ENCODE data around the gene SNX30.

SNX30 gene

GRCh38 chr9:112760821-112761220 lies 10.3 kb downstream of the SNX30 start:
- Histone ChIP-seq H3K9ac (ENCODE audit: low read depth, low read length) (no peak overlapping the region), H3K9me3 (ENCODE audit: control insufficient read depth, insufficient read depth, low read length) (no peaks in the 10 kb centered on the region), H3K4me1 (ENCODE audit: insufficient read depth, low read length) (peaks cover 8% of the 10 kb centered on the region; the same call in 1 of the 2 replicates), H3K36me3 (ENCODE audit: insufficient read depth, low read length) (no peaks in the 10 kb centered on the region)

GRCh38 chr9:112761912-112762655 lies 11.5 kb downstream of the SNX30 start:
- Histone ChIP-seq H3K9ac (ENCODE audit: low read depth, low read length) (no peak overlapping the region), H3K4me1 (ENCODE audit: insufficient read depth, low read length) (peaks cover 8% of the 10 kb centered on the region; the same call in 1 of the 2 replicates), H3K9me3 (ENCODE audit: control insufficient read depth, insufficient read depth, low read length) (no peaks in the 10 kb centered on the region), H3K36me3 (ENCODE audit: insufficient read depth, low read length) (no peaks in the 10 kb centered on the region)

GRCh38 chr9:112762726-112763518 lies 12.4 kb downstream of the SNX30 start:
- Histone ChIP-seq H3K36me3 (ENCODE audit: insufficient read depth, low read length) (no peaks in the 10 kb centered on the region), H3K9me3 (ENCODE audit: control insufficient read depth, insufficient read depth, low read length) (no peaks in the 10 kb centered on the region), H3K4me1 (ENCODE audit: insufficient read depth, low read length) (peaks cover 8% of the 10 kb centered on the region; the same call in 1 of the 2 replicates), H3K9ac (ENCODE audit: low read depth, low read length) (no peak overlapping the region)

GRCh38 chr9:112764344-112764743 lies 13.8 kb downstream of the SNX30 start:
- Histone ChIP-seq H3K36me3 (ENCODE audit: insufficient read depth, low read length) (no peaks in the 10 kb centered on the region), H3K9me3 (ENCODE audit: control insufficient read depth, insufficient read depth, low read length) (no peaks in the 10 kb centered on the region), H3K9ac (ENCODE audit: low read depth, low read length) (0 out of 2 replicates have a peak overlapping the region, but pooled peaks have one; percentile 11), H3K4me1 (ENCODE audit: insufficient read depth, low read length) (peaks cover 8% of the 10 kb centered on the region; the same call in 1 of the 2 replicates)

- Histone ChIP-seq H3K9ac (ENCODE audit: low read depth, low read length) (0 out of 2 replicates have a peak overlapping the region, but pooled peaks have one; percentile 11), H3K9me3 (ENCODE audit: control insufficient read depth, insufficient read depth, low read length) (no peaks in the 10 kb centered on the region), H3K4me1 (ENCODE audit: insufficient read depth, low read length) (peaks cover 8% of the 10 kb centered on the region; the same call in 1 of the 2 replicates), H3K36me3 (ENCODE audit: insufficient read depth, low read length) (no peaks in the 10 kb centered on the region)
Measured at GRCh38 chr9:112764837-112765236, 14.3 kb downstream of the SNX30 start.

- no peaks in the 10 kb centered on the region for H3K36me3 ChIP-seq (ENCODE audit: insufficient read depth, low read length)
- H3K4me1 ChIP-seq (ENCODE audit: insufficient read depth, low read length), result 0 out of 2 replicates have a peak, but pooled peaks cover 4% of the 10 kb centered on the region
- H3K9ac ChIP-seq (ENCODE audit: low read depth, low read length), result no peak overlapping the region
- no peaks in the 10 kb centered on the region for H3K9me3 ChIP-seq (ENCODE audit: control insufficient read depth, insufficient read depth, low read length)
Measured at GRCh38 chr9:112765281-112765680, 14.7 kb downstream of the SNX30 start.

GRCh38 chr9:112771359-112772214 lies 21.0 kb downstream of the SNX30 start:
- Histone ChIP-seq H3K9ac (ENCODE audit: low read depth, low read length) (no peak overlapping the region), H3K36me3 (ENCODE audit: insufficient read depth, low read length) (no peaks in the 10 kb centered on the region), H3K9me3 (ENCODE audit: control insufficient read depth, insufficient read depth, low read length) (no peaks in the 10 kb centered on the region), H3K4me1 (ENCODE audit: insufficient read depth, low read length) (peaks cover 8% of the 10 kb centered on the region; the same call in 1 of the 2 replicates)

GRCh38 chr9:112772215-112772509 lies 21.6 kb downstream of the SNX30 start:
- no peaks in the 10 kb centered on the region for H3K9me3 ChIP-seq (ENCODE audit: control insufficient read depth, insufficient read depth, low read length)
- no peak overlapping the region for H3K9ac ChIP-seq (ENCODE audit: low read depth, low read length)
- H3K36me3 ChIP-seq (ENCODE audit: insufficient read depth, low read length), result no peaks in the 10 kb centered on the region
- peaks cover 8% of the 10 kb centered on the region; the same call in 1 of the 2 replicates for H3K4me1 ChIP-seq (ENCODE audit: insufficient read depth, low read length)

GRCh38 chr9:112772551-112772950 lies 22.0 kb downstream of the SNX30 start:
- Histone ChIP-seq H3K9ac (ENCODE audit: low read depth, low read length) (no peak overlapping the region), H3K4me1 (ENCODE audit: insufficient read depth, low read length) (peaks cover 8% of the 10 kb centered on the region; the same call in 1 of the 2 replicates), H3K36me3 (ENCODE audit: insufficient read depth, low read length) (no peaks in the 10 kb centered on the region), H3K9me3 (ENCODE audit: control insufficient read depth, insufficient read depth, low read length) (no peaks in the 10 kb centered on the region)

GRCh38 chr9:112774006-112774996 lies 23.7 kb downstream of the SNX30 start:
- no peaks in the 10 kb centered on the region for H3K36me3 ChIP-seq (ENCODE audit: insufficient read depth, low read length)
- H3K9me3 ChIP-seq (ENCODE audit: control insufficient read depth, insufficient read depth, low read length), result no peaks in the 10 kb centered on the region
- H3K9ac ChIP-seq (ENCODE audit: low read depth, low read length), result no peak overlapping the region
- H3K4me1 ChIP-seq (ENCODE audit: insufficient read depth, low read length), result peaks cover 8% of the 10 kb centered on the region; the same call in 1 of the 2 replicates

GRCh38 chr9:112777914-112778313 lies 27.4 kb downstream of the SNX30 start:
- Histone ChIP-seq H3K9me3 (ENCODE audit: control insufficient read depth, insufficient read depth, low read length) (no peaks in the 10 kb centered on the region), H3K4me1 (ENCODE audit: insufficient read depth, low read length) (no peaks in the 10 kb centered on the region)

GRCh38 chr9:112780450-112781036 lies 30.0 kb downstream of the SNX30 start:
- Histone ChIP-seq H3K9ac (ENCODE audit: low read depth, low read length) (no peak overlapping the region), H3K36me3 (ENCODE audit: insufficient read depth, low read length) (no peaks in the 10 kb centered on the region), H3K4me1 (ENCODE audit: insufficient read depth, low read length) (peaks cover 16% of the 10 kb centered on the region), H3K9me3 (ENCODE audit: control insufficient read depth, insufficient read depth, low read length) (no peaks in the 10 kb centered on the region)

More at GRCh38 chr9:112777914-112778313, 27.4 kb downstream of the SNX30 start:
- no peak overlapping the region for H3K9ac ChIP-seq (ENCODE audit: low read depth, low read length)
- no peaks in the 10 kb centered on the region for H3K36me3 ChIP-seq (ENCODE audit: insufficient read depth, low read length)

GRCh38 chr9:112782218-112782617 lies 31.7 kb downstream of the SNX30 start:
- Histone ChIP-seq H3K36me3 (ENCODE audit: insufficient read depth, low read length) (no peaks in the 10 kb centered on the region), H3K9ac (ENCODE audit: low read depth, low read length) (no peak overlapping the region), H3K4me1 (ENCODE audit: insufficient read depth, low read length) (peaks cover 16% of the 10 kb centered on the region), H3K9me3 (ENCODE audit: control insufficient read depth, insufficient read depth, low read length) (no peaks in the 10 kb centered on the region)

All from ES-I3 (cell line).